Activated CD8-positive, alpha-beta memory T cell treated with anti-CD3 and anti-CD28 coated beads for 24 hours (primary cell): ENCODE data around the gene GPR21.

Experiments used
- DNase-seq: peaks from one replicate; pipeline ENCODE4 v3.0.0-alpha.2; 2020

The GPR21 gene

DNA sequence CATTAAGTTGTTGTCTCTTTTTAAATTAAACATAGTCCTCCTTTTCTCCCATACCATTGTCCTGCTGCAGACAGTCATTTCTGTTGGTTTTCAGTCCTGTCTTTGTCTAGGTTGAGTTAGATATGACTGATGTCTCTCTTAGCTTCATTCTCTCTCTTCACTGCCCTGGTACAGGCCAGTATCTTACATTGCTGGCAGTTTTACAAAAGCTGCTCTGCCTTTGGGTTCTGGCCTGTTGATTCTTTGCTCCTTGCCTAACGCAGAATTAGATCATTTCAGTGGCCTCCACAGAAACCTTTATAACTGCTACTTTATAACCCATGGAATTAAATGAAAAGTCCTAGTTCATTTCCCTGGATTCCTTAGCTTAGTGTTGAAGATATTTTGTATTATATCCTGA lies 33.7 kb downstream of the GPR21 start:
- DNase-seq = no peak

DNA sequence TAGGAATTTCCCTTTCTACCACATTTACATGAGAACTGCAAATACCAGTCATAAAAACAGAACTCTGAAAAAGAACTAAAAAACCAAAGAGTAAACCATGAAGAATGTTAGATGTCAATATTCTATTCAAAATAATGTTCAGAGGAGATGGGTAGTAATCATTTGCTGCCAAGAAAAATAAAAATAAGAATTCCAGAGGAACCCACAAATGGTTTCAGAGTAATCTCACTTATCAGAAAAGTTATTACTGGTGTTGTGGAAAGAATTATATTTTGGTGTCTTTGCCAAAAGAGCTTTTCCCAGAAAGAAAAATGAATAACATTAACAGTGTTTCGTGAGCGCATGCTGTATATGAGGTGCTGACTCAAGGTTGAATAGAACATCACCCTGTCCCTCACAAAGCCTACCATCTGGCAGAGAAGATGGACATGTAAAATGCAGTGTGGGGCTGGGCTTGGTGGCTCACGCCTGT lies 35.6 kb downstream of the GPR21 start:
- no peak for DNase-seq

DNA sequence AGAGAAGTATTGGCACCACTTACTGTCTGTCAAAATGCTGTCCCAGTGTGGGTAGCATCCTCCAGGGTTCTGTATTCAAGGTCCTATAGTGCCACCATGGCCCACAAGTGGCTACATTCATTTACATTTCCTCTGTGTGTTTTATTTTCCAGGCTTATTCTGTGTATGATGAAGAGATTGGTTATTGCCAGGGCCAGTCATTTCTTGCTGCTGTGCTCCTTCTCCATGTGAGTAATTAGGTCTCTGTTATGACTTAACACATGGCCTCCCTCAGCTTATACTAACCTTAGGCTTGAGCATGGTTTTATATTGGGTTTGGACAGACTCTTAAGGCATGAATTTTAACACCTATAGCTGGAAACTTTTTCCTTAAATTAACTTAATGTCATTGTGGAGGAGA lies 36.7 kb downstream of the GPR21 start:
- DNase-seq = no peak

DNA sequence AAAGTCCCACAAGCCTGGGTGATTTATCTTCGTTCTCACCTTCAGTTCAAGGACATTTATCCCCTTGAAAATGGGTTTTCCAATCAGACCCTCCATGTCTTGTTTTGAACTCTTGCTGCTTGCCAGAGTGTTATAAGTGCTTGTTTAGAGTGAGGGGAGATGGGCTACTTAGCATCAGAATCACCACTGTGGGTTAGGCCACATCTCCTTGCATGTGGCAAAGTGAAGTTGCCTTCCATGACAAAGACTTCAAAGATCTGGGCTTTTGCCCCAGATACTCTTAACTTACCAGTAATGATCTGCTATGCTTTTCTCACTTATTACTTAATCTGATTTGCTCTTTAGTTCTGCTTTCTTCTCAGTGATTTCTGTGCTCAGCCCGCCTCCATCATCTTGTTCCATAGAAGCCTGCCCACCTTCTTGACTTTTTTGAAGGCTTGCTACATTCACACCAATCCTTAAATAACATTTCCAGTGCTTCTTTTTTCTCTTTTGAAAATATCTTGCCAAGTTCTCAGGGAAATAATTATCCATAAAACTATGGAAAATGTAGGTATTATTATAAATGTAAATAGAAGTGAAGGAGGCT lies 39.0 kb downstream of the GPR21 start:
- no peak for DNase-seq

DNA sequence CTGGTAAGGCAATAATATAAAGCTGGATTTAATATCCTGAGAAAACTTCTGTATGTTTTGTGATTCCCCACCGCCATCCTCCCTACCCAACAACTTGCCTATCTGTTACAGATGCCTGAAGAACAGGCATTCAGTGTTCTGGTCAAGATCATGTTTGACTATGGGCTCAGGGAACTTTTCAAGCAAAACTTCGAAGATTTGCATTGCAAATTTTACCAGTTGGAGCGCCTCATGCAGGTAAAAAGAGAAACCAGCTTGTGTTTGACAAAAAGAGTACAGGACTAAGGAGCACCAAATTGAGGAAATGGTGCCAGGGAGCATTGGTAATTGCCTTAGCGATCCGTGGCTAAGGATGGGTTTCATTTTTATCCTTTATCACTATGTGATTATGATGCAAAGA lies 40.0 kb downstream of the GPR21 start:
- DNase-seq = no peak

DNA sequence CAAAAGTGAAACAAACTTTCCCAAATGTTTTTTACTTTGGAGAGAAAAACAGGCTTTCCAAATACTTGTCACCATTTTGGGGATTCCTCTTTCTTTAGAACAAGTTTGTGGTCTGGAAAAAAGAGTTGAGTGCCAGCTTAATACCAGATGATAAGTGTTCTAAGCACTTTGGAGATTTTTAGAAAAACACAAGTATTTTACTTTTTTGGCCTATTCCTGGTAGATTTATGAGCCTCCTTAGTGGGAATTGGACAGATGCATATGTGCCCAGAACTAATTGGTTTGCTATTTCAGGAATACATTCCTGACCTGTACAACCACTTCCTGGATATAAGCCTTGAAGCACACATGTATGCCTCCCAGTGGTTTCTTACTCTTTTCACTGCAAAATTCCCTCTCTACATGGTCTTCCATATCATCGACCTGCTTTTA lies 40.5 kb downstream of the GPR21 start:
- DNase-seq = no peak

DNA sequence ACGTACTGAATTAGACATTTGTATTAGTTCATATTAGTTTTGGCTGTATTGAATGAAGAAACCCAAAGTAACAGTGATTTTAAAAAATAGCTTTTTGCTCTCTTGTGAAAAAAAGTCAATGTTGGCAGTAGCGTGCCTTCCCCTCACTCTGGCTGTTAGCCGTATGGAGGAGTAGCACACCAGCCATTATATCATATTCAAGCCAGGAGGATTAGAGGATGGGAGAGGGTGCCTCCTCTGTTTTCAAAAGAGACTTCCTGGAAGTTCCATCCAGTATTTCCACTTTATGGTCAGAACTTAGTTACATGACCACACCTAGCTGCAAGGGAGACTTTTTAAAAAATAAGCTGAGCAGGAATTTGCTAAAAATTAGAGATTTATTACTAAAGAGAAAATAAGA lies 41.2 kb downstream of the GPR21 start:
- DNase-seq = no peak

DNA sequence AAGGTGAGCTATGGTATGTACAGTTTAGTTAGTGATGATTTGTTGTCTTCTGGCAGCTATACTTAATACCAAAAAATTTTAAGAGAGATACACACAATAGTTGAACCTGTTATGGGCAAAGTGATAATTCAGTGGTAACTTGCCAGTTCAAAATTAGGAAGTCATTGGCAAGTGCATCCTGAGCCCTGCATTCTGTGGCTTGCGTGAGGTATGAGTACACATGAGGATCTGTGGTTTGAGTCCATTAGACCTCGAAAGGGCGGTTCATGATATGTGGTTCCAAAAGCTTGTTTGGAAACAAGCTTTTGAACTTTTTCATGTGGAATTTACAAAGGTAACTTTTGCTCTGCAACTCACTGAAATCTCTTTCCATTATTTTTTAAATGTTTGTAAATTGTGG lies 47.0 kb downstream of the GPR21 start:
- no peak for DNase-seq

DNA sequence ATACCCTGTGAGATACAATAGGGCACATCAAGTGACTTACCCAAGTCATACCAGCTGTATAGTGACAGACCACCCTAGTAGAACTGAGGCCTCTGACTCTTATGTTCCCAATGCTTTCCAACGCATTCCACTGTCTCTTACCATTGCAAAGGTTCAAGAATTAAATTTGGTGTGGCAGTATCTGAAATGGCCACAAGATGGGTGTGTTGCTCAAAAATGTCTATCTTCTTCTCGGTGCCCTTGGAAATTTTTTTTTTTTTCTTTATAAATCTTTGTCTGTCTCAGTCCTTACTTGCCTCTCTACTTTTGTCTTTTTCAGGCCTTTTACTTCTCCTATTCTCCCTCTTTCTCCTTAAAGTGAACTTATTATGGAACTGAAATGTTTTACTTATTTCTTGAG lies 48.4 kb downstream of the GPR21 start:
- no peak for DNase-seq

DNA sequence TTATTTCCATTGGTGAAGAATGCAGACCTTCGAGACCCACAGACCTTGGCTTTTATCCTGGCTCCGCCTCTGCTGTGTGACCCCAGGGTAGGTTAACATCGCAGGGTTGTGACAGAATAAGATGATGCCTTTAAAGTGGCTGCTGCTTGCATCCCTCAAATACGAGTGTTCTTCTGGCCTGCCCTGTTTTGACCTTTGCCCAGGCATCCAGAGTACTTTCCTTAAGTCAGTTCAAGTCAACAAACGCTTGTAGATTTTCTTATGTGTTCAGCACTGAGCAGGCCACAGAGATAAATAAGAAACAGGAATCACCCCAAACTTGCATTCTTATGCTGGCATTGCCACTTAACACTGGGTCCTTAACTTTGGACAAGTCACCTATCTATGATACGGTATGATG lies 50.2 kb downstream of the GPR21 start:
- no peak for DNase-seq

DNA sequence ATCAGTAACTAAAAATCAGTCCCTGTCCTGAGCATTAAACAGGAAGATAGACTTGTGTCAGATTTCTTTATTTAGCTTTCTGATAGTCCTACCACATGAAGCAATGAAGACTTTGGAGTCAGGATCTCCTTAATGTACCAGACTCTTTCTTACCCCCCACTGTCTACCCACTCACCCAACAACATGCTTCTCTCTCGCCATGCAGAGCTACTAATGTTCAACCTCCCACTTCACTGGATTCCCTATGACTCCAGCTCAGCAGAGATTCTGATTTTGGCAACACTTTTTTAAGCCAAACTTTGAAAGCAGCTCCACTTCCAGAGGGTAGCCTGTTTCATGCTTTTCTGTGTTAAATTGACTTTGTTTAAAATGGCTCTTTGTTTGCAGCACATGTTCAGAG lies 50.8 kb downstream of the GPR21 start:
- DNase-seq = no peak
